Mesendoderm (in vitro differentiated cells): Measurements from ENCODE around the gene TET1.
"Not testable (repeated sequence)": the region's sequence is repeated elsewhere in the genome, so short reads cannot be mapped to it uniquely, and the experiment has no call there.

ENCODE experiments used
- DNase-seq: peaks from one replicate; pipeline ENCODE4 v3.0.0; 2013
- H2AK5ac ChIP-seq: 2 replicates; pipeline ENCODE4 v1.6.1; 2013; ENCODE audit warnings: low read length, inconsistent platforms
- H2BK120ac ChIP-seq: 2 replicates; pipeline ENCODE4 v1.6.1; 2013; ENCODE audit warnings: low read depth, mild to moderate bottlenecking, low read length, moderate library complexity, mixed read lengths
- H2BK15ac ChIP-seq: replicated peaks from 2 replicates; pipeline ENCODE4 v1.6.1; 2013; ENCODE audit warnings: low read depth, mild to moderate bottlenecking, moderate library complexity
- H2BK5ac ChIP-seq: 2 replicates; pipeline ENCODE4 v1.6.1; 2013; ENCODE audit warnings: low read length, inconsistent platforms
- H3K18ac ChIP-seq: 2 replicates; pipeline ENCODE4 v1.6.1; 2013; ENCODE audit warnings: mild to moderate bottlenecking, low read length, mixed read lengths
- H3K23ac ChIP-seq: one replicate; pipeline ENCODE4 v1.6.1; 2013; ENCODE audit warnings: low read length
- H3K27ac ChIP-seq: 2 replicates; pipeline ENCODE4 v1.5.1; 2013; ENCODE audit warnings: low read depth, mild to moderate bottlenecking, inconsistent platforms, low read length, moderate library complexity
- H3K27me3 ChIP-seq: 2 replicates; pipeline ENCODE4 v1.6.1; 2013; ENCODE audit warnings: low read length, control low read depth, mild to moderate bottlenecking, inconsistent platforms; ENCODE audit not compliant: insufficient read depth, poor library complexity
- H3K36me3 ChIP-seq: 2 replicates; pipeline ENCODE4 v1.6.1; 2013; ENCODE audit warnings: low read length, inconsistent platforms; ENCODE audit not compliant: control insufficient read depth, insufficient read depth
- H3K4ac ChIP-seq: one replicate; pipeline ENCODE4 v1.6.1; 2013; ENCODE audit warnings: low read depth, mild to moderate bottlenecking, low read length, moderate library complexity
- H3K4me1 ChIP-seq: 2 replicates; pipeline ENCODE4 v1.6.1; 2013; ENCODE audit warnings: low read depth, low read length, inconsistent platforms; ENCODE audit not compliant: control insufficient read depth
- H3K4me2 ChIP-seq: 2 replicates; pipeline ENCODE4 v1.6.1; 2013; ENCODE audit warnings: low read length
- H3K4me3 ChIP-seq: 2 replicates; pipeline ENCODE4 v1.5.1; 2013; ENCODE audit warnings: mild to moderate bottlenecking, low read length
- H3K56ac ChIP-seq: one replicate; pipeline ENCODE4 v1.6.1; 2013; ENCODE audit warnings: low read length
- H3K79me1 ChIP-seq: 2 replicates; pipeline ENCODE4 v1.6.1; 2013; ENCODE audit warnings: low read length, inconsistent platforms
- H3K79me2 ChIP-seq: 2 replicates; pipeline ENCODE4 v1.6.1; 2013; ENCODE audit warnings: mild to moderate bottlenecking, low read length; ENCODE audit not compliant: control insufficient read depth, insufficient read depth
- H3K9ac ChIP-seq: 2 replicates; pipeline ENCODE4 v1.6.1; 2013; ENCODE audit warnings: low read length, inconsistent platforms
- H4K5ac ChIP-seq: one replicate; pipeline ENCODE4 v1.6.1; 2013; ENCODE audit warnings: low read length
- H4K8ac ChIP-seq: one replicate; pipeline ENCODE4 v1.6.1; 2013; ENCODE audit warnings: low read depth, mild to moderate bottlenecking, control low read depth, low read length, moderate library complexity
- WGBS: extraction: QIAGEN DNeasy Blood & Tissue Kit; methylation state at CpG from one replicate; pipeline ENCODE4 v1.1.7; 2013; ENCODE audit warnings: low lambda C conversion rate, missing lambda C conversion rate; ENCODE audit not compliant: insufficient coverage; ENCODE audit errors: extremely low coverage; 5-methylcytosine and 5-hydroxymethylcytosine counted together

The TET1 gene

DNA sequence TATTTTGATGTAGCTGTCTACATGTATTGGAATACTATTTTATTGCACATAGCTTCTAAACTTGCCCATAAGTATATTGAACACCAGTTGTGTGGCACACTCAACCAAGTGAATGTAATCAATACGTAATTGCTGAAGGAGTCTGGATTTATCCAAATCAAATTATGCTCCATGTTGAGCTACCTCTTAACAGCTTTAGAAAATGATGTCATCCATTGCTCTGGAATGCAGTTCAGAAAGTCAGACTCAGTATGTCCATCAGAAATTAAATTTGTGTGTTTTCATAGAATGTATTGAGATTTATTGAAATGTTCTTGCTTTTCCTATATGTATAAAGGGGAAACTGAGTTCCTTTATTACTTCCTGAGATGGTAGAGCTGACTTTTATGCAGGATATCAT lies 135.9 kb downstream of the TET1 start:
- WGBS = no CpG with 5 or more reads among the region's 1 CpG
- no peak overlapping the region for H2BK120ac ChIP-seq
- no peak overlapping the region for H2AK5ac ChIP-seq
- no peak overlapping the region for H4K5ac ChIP-seq
- no peak overlapping the region for H3K4me2 ChIP-seq
- H4K8ac ChIP-seq = no peak overlapping the region
- no peak overlapping the region for H3K27ac ChIP-seq
- no peak overlapping the region for H3K4ac ChIP-seq
- H3K23ac ChIP-seq = no peak overlapping the region
- H3K9ac ChIP-seq = no peak overlapping the region
- H2BK5ac ChIP-seq = no peak overlapping the region
- no peaks in the 10 kb centered on the region for H3K79me2 ChIP-seq
- H3K36me3 ChIP-seq = peaks cover 2% of the 10 kb centered on the region
- no peaks in the 10 kb centered on the region for H3K4me1 ChIP-seq
- H3K56ac ChIP-seq = no peak overlapping the region
- no peak for DNase-seq
- H2BK15ac ChIP-seq = no peak overlapping the region
- H3K4me3 ChIP-seq = no peak overlapping the region
- H3K79me1 ChIP-seq = no peaks in the 10 kb centered on the region
- no peak overlapping the region for H3K18ac ChIP-seq
- H3K27me3 ChIP-seq = no peaks in the 10 kb centered on the region

DNA sequence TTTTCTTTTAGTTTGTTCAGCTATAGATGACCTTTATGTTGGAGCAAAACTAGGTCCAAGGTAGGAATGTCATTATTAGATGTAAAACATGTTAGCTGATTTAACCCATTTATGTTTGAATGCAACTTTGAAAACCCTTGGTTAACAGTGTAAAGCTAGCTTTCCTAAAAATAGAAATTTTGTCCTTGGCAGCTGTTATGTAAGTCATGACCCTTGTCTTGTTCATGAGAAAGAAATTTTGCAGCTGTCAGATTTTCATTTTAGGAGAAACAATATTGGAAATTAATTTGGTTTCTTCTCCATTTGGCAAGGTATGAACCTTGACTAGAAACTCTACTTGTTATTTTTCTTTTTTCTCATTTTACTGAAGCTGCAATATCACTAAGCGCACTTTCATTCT lies 137.0 kb downstream of the TET1 start:
- no peak overlapping the region for H3K4me2 ChIP-seq
- no CpG with 5 or more reads among the region's 1 CpG for WGBS
- no peak overlapping the region for H4K5ac ChIP-seq
- H3K18ac ChIP-seq = no peak overlapping the region
- H2BK15ac ChIP-seq = no peak overlapping the region
- no peak overlapping the region for H3K4ac ChIP-seq
- H3K4me3 ChIP-seq = no peak overlapping the region
- H3K23ac ChIP-seq = no peak overlapping the region
- H3K36me3 ChIP-seq = no peaks in the 10 kb centered on the region
- no peak overlapping the region for H2BK120ac ChIP-seq
- no peak for DNase-seq
- H2AK5ac ChIP-seq = no peak overlapping the region
- no peak overlapping the region for H3K27ac ChIP-seq
- H3K56ac ChIP-seq = no peak overlapping the region
- no peaks in the 10 kb centered on the region for H3K4me1 ChIP-seq
- no peaks in the 10 kb centered on the region for H3K79me1 ChIP-seq
- no peak overlapping the region for H4K8ac ChIP-seq
- no peak overlapping the region for H2BK5ac ChIP-seq
- H3K9ac ChIP-seq = no peak overlapping the region
- H3K79me2 ChIP-seq = no peaks in the 10 kb centered on the region
- H3K27me3 ChIP-seq = no peaks in the 10 kb centered on the region

DNA sequence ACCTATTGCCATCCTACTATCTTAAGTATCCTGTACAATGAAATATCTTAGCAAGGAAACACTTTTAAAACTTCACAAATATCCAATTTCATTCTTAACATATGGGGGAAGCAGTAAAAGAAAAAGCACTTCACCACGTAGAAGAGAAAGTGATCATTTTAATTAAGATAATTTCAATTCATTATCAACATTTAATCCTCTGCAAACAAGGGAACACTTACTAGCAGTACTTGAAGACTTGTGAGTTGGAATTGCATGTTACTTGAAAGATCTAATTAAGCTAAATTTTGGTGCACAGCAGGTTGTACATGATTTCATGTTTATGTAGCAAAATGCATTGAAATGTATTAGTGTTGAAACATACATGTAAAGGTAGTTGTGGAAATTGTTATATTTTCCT lies 140.1 kb downstream of the TET1 start:
- Histone ChIP-seq H3K27me3 (no peaks in the 10 kb centered on the region), H4K5ac (no peak overlapping the region), H2AK5ac (no peak overlapping the region), H3K79me2 (no peaks in the 10 kb centered on the region), H3K56ac (no peak overlapping the region), H3K27ac (no peak overlapping the region), H3K4me1 (no peaks in the 10 kb centered on the region), H2BK15ac (no peak overlapping the region), H3K79me1 (no peaks in the 10 kb centered on the region), H2BK120ac (no peak overlapping the region), H3K36me3 (no peaks in the 10 kb centered on the region), H3K9ac (no peak overlapping the region), H3K4me3 (no peak overlapping the region), H3K23ac (no peak overlapping the region), H2BK5ac (no peak overlapping the region), H3K4me2 (no peak overlapping the region), H3K4ac (no peak overlapping the region), H4K8ac (no peak overlapping the region), H3K18ac (no peak overlapping the region)
- DNase-seq = no peak
- WGBS = no CpG with 5 or more reads among the region's 1 CpG

DNA sequence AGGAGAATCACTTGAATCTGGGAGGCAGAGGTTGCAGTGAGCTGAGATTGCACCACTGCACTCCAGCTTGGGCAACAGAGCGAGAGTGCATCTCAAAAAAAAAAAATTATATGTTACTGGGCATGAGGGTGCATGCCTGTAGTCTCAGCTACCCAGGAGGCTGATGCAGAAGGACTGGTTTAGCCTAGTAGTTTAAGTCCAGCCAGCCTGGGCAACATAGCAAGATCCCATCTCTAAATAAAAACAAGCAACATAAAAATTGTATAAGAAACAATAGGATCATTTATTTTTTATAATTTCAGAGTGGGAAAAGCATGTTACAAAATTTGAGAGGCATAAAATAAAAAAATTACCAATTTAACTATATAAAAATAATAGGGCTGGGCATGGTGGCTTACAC lies 145.4 kb downstream of the TET1 start:
- H3K23ac ChIP-seq = no peak overlapping the region
- no peak overlapping the region for H3K56ac ChIP-seq
- no peak overlapping the region for H2BK120ac ChIP-seq
- no peak overlapping the region for H3K18ac ChIP-seq
- no peaks in the 10 kb centered on the region for H3K79me1 ChIP-seq
- no peak overlapping the region for H2AK5ac ChIP-seq
- H3K36me3 ChIP-seq = no peaks in the 10 kb centered on the region
- H3K9ac ChIP-seq = no peak overlapping the region
- no peak overlapping the region for H3K4ac ChIP-seq
- no peak overlapping the region for H2BK15ac ChIP-seq
- H3K27ac ChIP-seq = no peak overlapping the region
- H3K4me2 ChIP-seq = no peak overlapping the region
- H3K79me2 ChIP-seq = no peaks in the 10 kb centered on the region
- H4K8ac ChIP-seq = no peak overlapping the region
- no peak for DNase-seq
- H4K5ac ChIP-seq = no peak overlapping the region
- H3K4me3 ChIP-seq = no peak overlapping the region
- H3K4me1 ChIP-seq = no peaks in the 10 kb centered on the region
- no peaks in the 10 kb centered on the region for H3K27me3 ChIP-seq
- H2BK5ac ChIP-seq = no peak overlapping the region
- no CpG with 5 or more reads among the region's 1 CpG for WGBS

DNA sequence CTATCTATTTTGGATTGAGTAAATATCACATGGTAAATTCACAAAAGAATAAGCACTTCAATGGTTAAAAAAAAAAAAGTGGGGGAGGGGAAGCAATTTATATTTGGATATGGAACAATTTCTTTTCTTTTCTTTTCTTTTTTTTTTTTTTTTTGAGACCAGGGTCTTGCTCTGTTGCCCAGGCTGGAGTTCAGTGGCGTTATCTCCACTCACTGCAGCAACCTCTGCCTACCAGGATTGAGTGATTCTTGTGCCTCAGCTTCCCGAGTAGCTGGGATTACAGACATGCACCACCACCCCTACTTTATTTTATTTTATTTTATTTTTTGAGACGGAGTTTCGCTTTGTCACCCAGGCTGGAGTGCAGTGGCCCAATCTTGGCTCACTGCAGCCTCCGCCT lies 148.8 kb downstream of the TET1 start:
- not testable (repeated sequence) for H3K9ac ChIP-seq, H3K79me2 ChIP-seq, H2BK15ac ChIP-seq, H2AK5ac ChIP-seq, H3K4me3 ChIP-seq, H3K36me3 ChIP-seq, DNase-seq, H2BK120ac ChIP-seq, H3K27me3 ChIP-seq, H4K5ac ChIP-seq, H3K18ac ChIP-seq, H3K4me2 ChIP-seq, H3K56ac ChIP-seq, H3K79me1 ChIP-seq, H4K8ac ChIP-seq, H3K4ac ChIP-seq, H2BK5ac ChIP-seq, H3K27ac ChIP-seq, H3K4me1 ChIP-seq, H3K23ac ChIP-seq
- no CpG with 5 or more reads among the region's 5 CpGs for WGBS

DNA sequence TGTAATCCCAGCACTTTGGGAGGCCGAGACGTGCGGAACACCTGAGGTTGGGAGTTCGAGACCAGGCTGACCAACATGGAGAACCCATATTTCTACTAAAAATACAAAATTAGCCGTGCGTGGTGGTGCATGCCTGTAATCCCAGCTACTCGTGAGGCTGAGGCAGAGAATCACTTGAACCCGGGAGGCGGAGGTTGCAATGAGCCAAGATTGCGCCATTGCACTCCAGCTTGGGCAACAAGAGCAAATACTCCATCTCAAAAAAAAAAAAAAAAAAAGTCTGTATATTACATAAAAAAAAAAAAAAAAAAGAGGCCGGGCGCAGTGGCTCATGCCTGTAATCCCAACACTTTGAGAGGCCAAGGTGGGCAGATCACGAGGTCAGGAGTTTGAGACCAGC lies 152.9 kb downstream of the TET1 start:
- no CpG with 5 or more reads among the region's 13 CpGs for WGBS

More for the DNA sequence above, 152.9 kb downstream of the TET1 start:
- H3K4me2 ChIP-seq, H3K4ac ChIP-seq, H2BK15ac ChIP-seq, H3K9ac ChIP-seq, H3K23ac ChIP-seq, H3K27ac ChIP-seq, H2BK120ac ChIP-seq, H4K8ac ChIP-seq, DNase-seq, H3K56ac ChIP-seq, H2AK5ac ChIP-seq, H4K5ac ChIP-seq, H3K79me2 ChIP-seq, H3K4me3 ChIP-seq, H3K27me3 ChIP-seq, H3K18ac ChIP-seq, H3K4me1 ChIP-seq, H2BK5ac ChIP-seq, H3K36me3 ChIP-seq, H3K79me1 ChIP-seq: not testable (repeated sequence)
